ENCODE measurements around the gene RETREG3.
"Not testable (repeated sequence)": the region's sequence is repeated elsewhere in the genome, so short reads cannot be mapped to it uniquely, and the experiment has no call there.

The RETREG3 gene

GRCh38 chr17:42553161-42553818 is 55.9 kb downstream of the RETREG3 start:
- no peak for DNase-seq
- Histone ChIP-seq H3K27ac (ENCODE audit: insufficient read depth, low read length, poor library complexity, severe bottlenecking) (no peak overlapping the region), H3K27me3 (replicated peaks; ENCODE audit: control insufficient read depth, insufficient read depth, low read length, poor library complexity, severe bottlenecking) (no peaks in the 10 kb centered on the region), H3K36me3 (ENCODE audit: control insufficient read depth, insufficient read depth, low read length) (no peaks in the 10 kb centered on the region), H3K9me3 (ENCODE audit: control insufficient read depth, low read length) (no peaks in the 10 kb centered on the region), H3K4me3 (ENCODE audit: insufficient read depth, low read depth, low read length, poor library complexity, severe bottlenecking) (no peak overlapping the region), H3K4me1 (ENCODE audit: control insufficient read depth, insufficient read depth, low read length, poor library complexity, severe bottlenecking) (peaks cover 22% of the 10 kb centered on the region)

- not testable (repeated sequence) for H3K9me3 ChIP-seq (ENCODE audit: control insufficient read depth, low read length); DNase-seq; H3K36me3 ChIP-seq (ENCODE audit: control insufficient read depth, insufficient read depth, low read length); H3K4me3 ChIP-seq (ENCODE audit: insufficient read depth, low read depth, low read length, poor library complexity, severe bottlenecking); H3K27ac ChIP-seq (ENCODE audit: insufficient read depth, low read length, poor library complexity, severe bottlenecking); H3K27me3 ChIP-seq (replicated peaks; ENCODE audit: control insufficient read depth, insufficient read depth, low read length, poor library complexity, severe bottlenecking)
- peaks cover 26% of the 10 kb centered on the region for H3K4me1 ChIP-seq (ENCODE audit: control insufficient read depth, insufficient read depth, low read length, poor library complexity, severe bottlenecking)
These were observed 56.4 kb downstream of the RETREG3 start, which contains the start of gene HSD17B1 for GRCh38 chr17:42552736-42553135. Gene HSD17B1, plus strand, starts transcription at chr17:42552923. Its CDS starts 11 bp downstream, at chr17:42552934.

GRCh38 chr17:42548993-42549755 is 60.0 kb downstream of the RETREG3 start:
- Histone ChIP-seq H3K4me1 (ENCODE audit: control insufficient read depth, insufficient read depth, low read length, poor library complexity, severe bottlenecking) (peaks cover 15% of the 10 kb centered on the region), H3K36me3 (ENCODE audit: control insufficient read depth, insufficient read depth, low read length) (no peaks in the 10 kb centered on the region), H3K27me3 (replicated peaks; ENCODE audit: control insufficient read depth, insufficient read depth, low read length, poor library complexity, severe bottlenecking) (no peaks in the 10 kb centered on the region), H3K27ac (ENCODE audit: insufficient read depth, low read length, poor library complexity, severe bottlenecking) (no peak overlapping the region), H3K9me3 (ENCODE audit: control insufficient read depth, low read length) (no peaks in the 10 kb centered on the region), H3K4me3 (ENCODE audit: insufficient read depth, low read depth, low read length, poor library complexity, severe bottlenecking) (peak overlapping the region; percentile 52)
- DNase-seq: no peak

GRCh38 chr17:42548070-42548837 is 60.9 kb downstream of the RETREG3 start:
- Histone ChIP-seq H3K4me3 (ENCODE audit: insufficient read depth, low read depth, low read length, poor library complexity, severe bottlenecking) (peak overlapping the region; percentile 52), H3K27ac (ENCODE audit: insufficient read depth, low read length, poor library complexity, severe bottlenecking) (no peak overlapping the region), H3K9me3 (ENCODE audit: control insufficient read depth, low read length) (no peaks in the 10 kb centered on the region), H3K36me3 (ENCODE audit: control insufficient read depth, insufficient read depth, low read length) (no peaks in the 10 kb centered on the region), H3K27me3 (replicated peaks; ENCODE audit: control insufficient read depth, insufficient read depth, low read length, poor library complexity, severe bottlenecking) (no peaks in the 10 kb centered on the region), H3K4me1 (ENCODE audit: control insufficient read depth, insufficient read depth, low read length, poor library complexity, severe bottlenecking) (peaks cover 11% of the 10 kb centered on the region)
- peak; percentile 27 to 67 (median 59) for DNase-seq

GRCh38 chr17:42547698-42548069 is 61.5 kb downstream of the RETREG3 start:
- Histone ChIP-seq H3K27ac (ENCODE audit: insufficient read depth, low read length, poor library complexity, severe bottlenecking) (no peak overlapping the region), H3K36me3 (ENCODE audit: control insufficient read depth, insufficient read depth, low read length) (no peaks in the 10 kb centered on the region), H3K9me3 (ENCODE audit: control insufficient read depth, low read length) (no peaks in the 10 kb centered on the region), H3K27me3 (replicated peaks; ENCODE audit: control insufficient read depth, insufficient read depth, low read length, poor library complexity, severe bottlenecking) (no peaks in the 10 kb centered on the region), H3K4me3 (ENCODE audit: insufficient read depth, low read depth, low read length, poor library complexity, severe bottlenecking) (no peak overlapping the region), H3K4me1 (ENCODE audit: control insufficient read depth, insufficient read depth, low read length, poor library complexity, severe bottlenecking) (peaks cover 11% of the 10 kb centered on the region)
- no peak for DNase-seq

GRCh38 chr17:42547001-42547461 is 62.1 kb downstream of the RETREG3 start:
- no peak overlapping the region for H3K27ac ChIP-seq (ENCODE audit: insufficient read depth, low read length, poor library complexity, severe bottlenecking)
- H3K4me3 ChIP-seq (ENCODE audit: insufficient read depth, low read depth, low read length, poor library complexity, severe bottlenecking): no peak overlapping the region
- no peaks in the 10 kb centered on the region for H3K27me3 ChIP-seq (replicated peaks; ENCODE audit: control insufficient read depth, insufficient read depth, low read length, poor library complexity, severe bottlenecking)
- no peak for DNase-seq
- no peaks in the 10 kb centered on the region for H3K36me3 ChIP-seq (ENCODE audit: control insufficient read depth, insufficient read depth, low read length)
- H3K9me3 ChIP-seq (ENCODE audit: control insufficient read depth, low read length): no peaks in the 10 kb centered on the region
- H3K4me1 ChIP-seq (ENCODE audit: control insufficient read depth, insufficient read depth, low read length, poor library complexity, severe bottlenecking): peaks cover 11% of the 10 kb centered on the region

GRCh38 chr17:42545755-42546505 is 63.2 kb downstream of the RETREG3 start:
- H3K27ac ChIP-seq (ENCODE audit: insufficient read depth, low read length, poor library complexity, severe bottlenecking); H3K27me3 ChIP-seq (replicated peaks; ENCODE audit: control insufficient read depth, insufficient read depth, low read length, poor library complexity, severe bottlenecking); H3K9me3 ChIP-seq (ENCODE audit: control insufficient read depth, low read length); H3K4me3 ChIP-seq (ENCODE audit: insufficient read depth, low read depth, low read length, poor library complexity, severe bottlenecking); DNase-seq; H3K36me3 ChIP-seq (ENCODE audit: control insufficient read depth, insufficient read depth, low read length): not testable (repeated sequence)
- peaks cover 21% of the 10 kb centered on the region for H3K4me1 ChIP-seq (ENCODE audit: control insufficient read depth, insufficient read depth, low read length, poor library complexity, severe bottlenecking)

GRCh38 chr17:42544874-42545283 is 64.3 kb downstream of the RETREG3 start:
- Histone ChIP-seq H3K27ac (ENCODE audit: insufficient read depth, low read length, poor library complexity, severe bottlenecking) (no peak overlapping the region), H3K4me3 (ENCODE audit: insufficient read depth, low read depth, low read length, poor library complexity, severe bottlenecking) (no peak overlapping the region), H3K36me3 (ENCODE audit: control insufficient read depth, insufficient read depth, low read length) (no peaks in the 10 kb centered on the region), H3K9me3 (ENCODE audit: control insufficient read depth, low read length) (no peaks in the 10 kb centered on the region), H3K4me1 (ENCODE audit: control insufficient read depth, insufficient read depth, low read length, poor library complexity, severe bottlenecking) (peaks cover 25% of the 10 kb centered on the region), H3K27me3 (replicated peaks; ENCODE audit: control insufficient read depth, insufficient read depth, low read length, poor library complexity, severe bottlenecking) (no peaks in the 10 kb centered on the region)
- DNase-seq: no peak

- no peak overlapping the region for H3K4me3 ChIP-seq (ENCODE audit: insufficient read depth, low read depth, low read length, poor library complexity, severe bottlenecking)
- peaks cover 19% of the 10 kb centered on the region for H3K4me1 ChIP-seq (ENCODE audit: control insufficient read depth, insufficient read depth, low read length, poor library complexity, severe bottlenecking)
- H3K27me3 ChIP-seq (replicated peaks; ENCODE audit: control insufficient read depth, insufficient read depth, low read length, poor library complexity, severe bottlenecking): no peaks in the 10 kb centered on the region
- H3K9me3 ChIP-seq (ENCODE audit: control insufficient read depth, low read length): no peaks in the 10 kb centered on the region
- no peak overlapping the region for H3K27ac ChIP-seq (ENCODE audit: insufficient read depth, low read length, poor library complexity, severe bottlenecking)
- no peaks in the 10 kb centered on the region for H3K36me3 ChIP-seq (ENCODE audit: control insufficient read depth, insufficient read depth, low read length)
- no peak for DNase-seq
These were observed 65.7 kb downstream of the RETREG3 start for GRCh38 chr17:42543190-42544079.

Measured in effector memory CD4-positive, alpha-beta T cell (primary cell).